Measurements from ENCODE around the gene USHBP1.

Gene USHBP1

GRCh38 chr19:17264641-17264979 lies at the start of gene USHBP1:
USHBP1 (minus strand) TSS chr19:17264745; CDS start chr19:17264299, 446 bp downstream.
- Histone ChIP-seq H3K27me3 (ENCODE audit: control insufficient read depth in 1 of 2, insufficient read depth in 2 of 2, low read length in 2 of 2) (no peaks in the 10 kb centered on the region), H3K4me3 (ENCODE audit: low read depth in 1 of 2, low read length in 2 of 2) (no peak within 1 kb of the TSS), H3K9ac (ENCODE audit: low read length) (no peak within 1 kb of the TSS), H3K36me3 (ENCODE audit: insufficient read depth, low read length) (no peaks in the 10 kb centered on the region), H3K27ac (ENCODE audit: low read depth, low read length) (no peak within 1 kb of the TSS), H3K4me1 (ENCODE audit: insufficient read depth, low read length) (peaks cover 9% of the 10 kb centered on the region), H3K9me3 (ENCODE audit: low read length) (no peaks in the 10 kb centered on the region)

DNA sequence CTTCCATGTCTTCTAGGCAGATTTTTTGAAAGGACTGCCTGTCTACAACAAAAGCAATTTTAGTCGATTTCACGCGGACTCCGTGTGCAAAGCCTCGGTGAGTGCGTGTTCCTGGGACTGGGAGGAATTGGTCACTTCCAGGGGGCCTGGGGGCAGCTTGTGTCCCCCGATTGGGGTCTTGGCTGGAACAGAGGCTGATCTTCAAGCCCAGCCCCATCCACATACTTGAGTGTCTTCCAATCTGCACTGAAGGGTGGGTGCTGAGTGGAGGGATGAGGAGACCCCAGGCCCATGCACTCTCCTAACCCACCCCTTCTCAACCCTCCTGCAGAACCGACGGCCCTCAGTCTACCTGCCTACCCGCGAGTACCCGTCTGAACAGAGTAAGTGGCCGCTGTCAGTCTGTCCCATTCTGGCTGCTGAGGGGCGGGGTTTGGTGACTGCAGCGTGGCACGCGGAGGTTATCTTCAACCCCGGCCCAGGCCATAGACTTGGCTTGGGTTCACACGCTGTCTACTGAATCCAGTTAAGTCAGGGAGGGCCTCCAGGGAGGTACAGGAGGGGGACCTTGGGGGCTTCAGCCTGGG lies 49.6 kb upstream of the USHBP1 start:
- Histone ChIP-seq H3K36me3 (ENCODE audit: insufficient read depth, low read length) (peaks cover 19% of the 10 kb centered on the region), H3K9me3 (ENCODE audit: low read length) (no peaks in the 10 kb centered on the region), H3K9ac (ENCODE audit: low read length) (no peak overlapping the region), H3K27me3 (ENCODE audit: control insufficient read depth in 1 of 2, insufficient read depth in 2 of 2, low read length in 2 of 2) (no peaks in the 10 kb centered on the region), H3K4me3 (ENCODE audit: low read depth in 1 of 2, low read length in 2 of 2) (no peak overlapping the region), H3K27ac (ENCODE audit: low read depth, low read length) (no peak overlapping the region), H3K4me1 (ENCODE audit: insufficient read depth, low read length) (peaks cover 17% of the 10 kb centered on the region)

DNA sequence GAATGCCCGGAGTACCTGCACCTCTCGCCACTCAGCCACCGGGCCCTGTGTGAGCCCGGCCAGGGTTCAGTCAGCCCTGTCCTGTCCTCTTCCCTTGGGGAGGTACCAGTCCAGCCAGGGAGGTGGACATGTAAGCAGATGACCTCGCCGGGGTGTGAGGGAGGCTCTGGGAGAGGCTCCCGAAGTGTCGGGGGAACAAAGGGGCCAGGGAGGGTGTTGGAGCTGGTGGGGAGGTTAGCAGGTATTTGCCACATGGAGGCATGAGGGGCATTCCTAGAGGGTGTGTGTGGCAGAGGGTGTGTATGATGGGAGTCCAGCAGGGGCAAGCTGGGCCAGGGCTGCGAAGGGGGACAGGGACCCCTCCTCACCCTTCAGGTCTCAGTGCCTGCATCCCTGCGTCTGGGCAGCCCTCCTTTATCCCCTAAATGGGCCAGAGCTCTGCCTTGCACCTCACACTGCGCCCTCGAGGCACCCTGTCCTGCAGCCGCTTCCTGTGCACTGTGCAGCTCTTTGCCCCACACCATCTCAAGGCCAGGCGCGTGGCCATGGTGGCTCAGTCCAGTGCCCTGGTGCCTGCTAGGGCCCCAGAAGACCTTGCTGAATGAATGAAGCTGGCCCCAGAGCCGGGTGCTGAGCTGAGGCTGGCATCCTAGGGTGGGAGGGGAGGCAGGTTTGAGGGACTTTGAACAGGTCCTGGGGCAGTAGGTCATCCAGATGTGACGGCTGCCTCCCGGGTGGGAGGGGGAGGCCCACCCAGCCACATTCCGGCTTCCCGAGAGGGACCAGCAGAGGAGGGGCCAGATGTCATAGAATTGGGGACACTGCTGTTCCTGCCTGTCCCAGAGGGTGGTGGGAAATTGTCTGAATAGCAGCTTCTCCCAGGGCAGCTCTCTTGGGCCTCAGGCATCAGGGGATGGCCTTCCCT lies 47.9 kb upstream of the USHBP1 start:
- Histone ChIP-seq H3K4me3 (ENCODE audit: low read depth in 1 of 2, low read length in 2 of 2) (no peak overlapping the region), H3K27ac (ENCODE audit: low read depth, low read length) (no peak overlapping the region), H3K9ac (ENCODE audit: low read length) (no peak overlapping the region), H3K9me3 (ENCODE audit: low read length) (no peaks in the 10 kb centered on the region), H3K4me1 (ENCODE audit: insufficient read depth, low read length) (peaks cover 20% of the 10 kb centered on the region), H3K27me3 (ENCODE audit: control insufficient read depth in 1 of 2, insufficient read depth in 2 of 2, low read length in 2 of 2) (no peaks in the 10 kb centered on the region), H3K36me3 (ENCODE audit: insufficient read depth, low read length) (peaks cover 19% of the 10 kb centered on the region)

DNA sequence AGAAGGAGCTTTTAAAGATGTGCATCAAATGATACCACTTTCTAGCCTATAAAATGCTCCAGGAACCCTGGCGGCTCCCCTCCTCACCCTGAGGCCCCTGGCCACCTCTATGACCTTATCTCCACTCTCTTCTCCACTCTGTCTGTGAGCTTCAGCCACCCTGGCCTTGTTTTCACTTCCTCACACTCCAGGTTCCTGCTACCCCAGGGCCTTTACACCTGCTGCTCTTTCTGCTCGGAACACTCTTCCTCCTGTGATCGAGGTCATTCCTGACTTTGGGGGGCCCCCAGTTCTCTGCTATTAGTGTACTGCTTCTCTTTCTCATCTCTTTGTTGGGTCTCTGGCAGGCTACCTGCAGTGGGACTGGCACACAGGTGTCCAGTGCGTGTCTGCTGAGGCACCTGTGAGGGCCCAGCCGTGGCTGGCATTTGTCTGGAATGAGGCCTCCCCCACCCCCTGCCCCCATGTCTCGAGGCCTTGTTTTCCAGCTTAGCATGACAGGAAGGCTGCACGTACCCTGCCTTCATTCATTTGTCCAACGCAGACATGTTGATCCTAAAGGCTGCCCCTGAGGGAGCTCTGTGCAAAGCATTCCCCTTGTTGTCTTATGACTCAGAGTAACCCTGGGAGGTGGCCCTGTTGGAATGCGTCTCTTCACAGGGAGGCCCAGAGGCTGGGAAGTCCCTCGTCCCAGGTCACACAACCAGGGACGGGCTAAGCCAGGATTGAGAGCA lies 47.1 kb upstream of the USHBP1 start:
- H3K36me3 ChIP-seq (ENCODE audit: insufficient read depth, low read length), result peaks cover 19% of the 10 kb centered on the region
- H3K4me3 ChIP-seq (ENCODE audit: low read depth in 1 of 2, low read length in 2 of 2), result no peak overlapping the region
- no peak overlapping the region for H3K27ac ChIP-seq (ENCODE audit: low read depth, low read length)
- H3K9ac ChIP-seq (ENCODE audit: low read length), result no peak overlapping the region
- peaks cover 24% of the 10 kb centered on the region for H3K4me1 ChIP-seq (ENCODE audit: insufficient read depth, low read length)
- no peaks in the 10 kb centered on the region for H3K9me3 ChIP-seq (ENCODE audit: low read length)
- no peaks in the 10 kb centered on the region for H3K27me3 ChIP-seq (ENCODE audit: control insufficient read depth in 1 of 2, insufficient read depth in 2 of 2, low read length in 2 of 2)

GRCh38 chr19:17309965-17310461 lies 45.5 kb upstream of the USHBP1 start:
- Histone ChIP-seq H3K9ac (ENCODE audit: low read length) (peak overlapping the region; percentile 69), H3K4me1 (ENCODE audit: insufficient read depth, low read length) (peaks cover 31% of the 10 kb centered on the region), H3K4me3 (ENCODE audit: low read depth in 1 of 2, low read length in 2 of 2) (peak overlapping the region; percentile 89 to 98), H3K9me3 (ENCODE audit: low read length) (no peaks in the 10 kb centered on the region), H3K27ac (ENCODE audit: low read depth, low read length) (peak overlapping the region; percentile 89), H3K36me3 (ENCODE audit: insufficient read depth, low read length) (peaks cover 13% of the 10 kb centered on the region), H3K27me3 (ENCODE audit: control insufficient read depth in 1 of 2, insufficient read depth in 2 of 2, low read length in 2 of 2) (no peaks in the 10 kb centered on the region)

DNA sequence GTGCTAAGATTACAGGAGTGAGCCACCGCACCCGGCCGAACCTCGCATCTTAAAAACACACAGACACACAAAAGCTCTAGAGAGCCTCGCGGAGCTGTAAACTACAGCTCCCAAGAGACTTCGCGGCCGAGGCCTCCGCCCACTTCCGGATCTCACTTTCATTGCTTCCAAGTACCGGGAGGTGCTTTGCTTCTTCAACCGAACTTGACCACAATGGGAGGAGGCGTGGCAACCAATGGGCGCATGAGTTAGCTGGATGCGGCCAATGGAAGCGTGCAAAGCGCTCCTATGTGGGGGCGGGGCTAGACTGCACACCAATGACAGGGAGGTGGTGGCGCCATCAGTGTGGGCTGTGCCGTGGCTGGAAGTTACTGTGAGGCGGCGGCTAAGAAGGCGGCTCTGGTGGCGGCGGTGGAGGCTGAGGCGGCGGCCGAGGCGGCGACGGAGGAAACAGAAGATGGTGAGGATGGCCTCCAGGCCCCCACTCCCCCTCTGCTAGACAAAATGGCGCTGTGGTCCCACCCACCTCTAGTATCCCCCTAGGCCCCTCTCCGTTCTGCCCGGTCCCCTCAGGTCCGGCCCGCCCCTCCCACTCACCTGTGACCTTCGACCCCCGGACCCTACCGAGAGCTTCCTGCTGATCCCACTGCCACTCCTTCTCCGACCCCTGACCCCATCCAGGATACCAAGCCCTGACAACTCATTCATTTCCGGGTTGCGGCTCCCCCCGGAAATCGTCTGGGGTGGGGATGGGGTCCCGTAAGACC lies 44.8 kb upstream of the USHBP1 start, which contains the start of gene DDA1:
Gene DDA1, plus strand, starts transcription at position 366 of the 767 bp plus-strand sequence. Its CDS starts 92 bp downstream, at position 458.
- H3K4me1 ChIP-seq (ENCODE audit: insufficient read depth, low read length), result peaks cover 37% of the 10 kb centered on the region
- H3K4me3 ChIP-seq (ENCODE audit: low read depth in 1 of 2, low read length in 2 of 2), result peak within 1 kb of the TSS; percentile 89 to 98
- no peaks in the 10 kb centered on the region for H3K9me3 ChIP-seq (ENCODE audit: low read length)
- no peaks in the 10 kb centered on the region for H3K27me3 ChIP-seq (ENCODE audit: control insufficient read depth in 1 of 2, insufficient read depth in 2 of 2, low read length in 2 of 2)
- peak within 1 kb of the TSS; percentile 89 for H3K27ac ChIP-seq (ENCODE audit: low read depth, low read length)
- H3K36me3 ChIP-seq (ENCODE audit: insufficient read depth, low read length), result peaks cover 9% of the 10 kb centered on the region
- H3K9ac ChIP-seq (ENCODE audit: low read length), result peak within 1 kb of the TSS; percentile 69

GRCh38 chr19:17307876-17308377 lies 43.4 kb upstream of the USHBP1 start:
- no peak overlapping the region for H3K9ac ChIP-seq (ENCODE audit: low read length)
- H3K27ac ChIP-seq (ENCODE audit: low read depth, low read length), result peak overlapping the region; percentile 34
- H3K4me3 ChIP-seq (ENCODE audit: low read depth in 1 of 2, low read length in 2 of 2), result no peak overlapping the region
- no peaks in the 10 kb centered on the region for H3K9me3 ChIP-seq (ENCODE audit: low read length)
- peaks cover 47% of the 10 kb centered on the region for H3K4me1 ChIP-seq (ENCODE audit: insufficient read depth, low read length)
- no peaks in the 10 kb centered on the region for H3K36me3 ChIP-seq (ENCODE audit: insufficient read depth, low read length)
- no peaks in the 10 kb centered on the region for H3K27me3 ChIP-seq (ENCODE audit: control insufficient read depth in 1 of 2, insufficient read depth in 2 of 2, low read length in 2 of 2)

DNA sequence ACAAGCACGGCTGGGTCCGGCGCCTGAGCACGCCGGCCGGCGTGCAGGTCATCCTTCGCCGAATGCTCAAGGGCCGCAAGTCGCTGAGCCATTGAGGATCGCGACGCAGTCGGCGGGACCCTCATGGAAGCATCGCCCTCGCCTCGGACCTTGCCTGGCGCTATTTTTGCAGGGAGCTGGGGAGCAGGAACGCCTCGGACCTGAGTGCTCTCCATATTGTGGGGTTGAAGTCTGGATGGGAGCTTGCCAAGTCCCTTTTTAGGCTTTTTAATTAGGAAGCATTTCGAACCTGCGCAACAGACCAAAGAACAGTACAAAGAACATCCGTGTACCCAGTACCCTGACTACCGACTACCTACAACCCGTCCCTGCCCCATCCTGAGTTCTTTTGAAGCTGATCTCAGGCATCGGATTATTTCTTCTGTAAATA lies 41.8 kb upstream of the USHBP1 start:
- Histone ChIP-seq H3K27ac (ENCODE audit: low read depth, low read length) (peak overlapping the region; percentile 91), H3K9me3 (ENCODE audit: low read length) (no peaks in the 10 kb centered on the region), H3K36me3 (ENCODE audit: insufficient read depth, low read length) (no peaks in the 10 kb centered on the region), H3K27me3 (ENCODE audit: control insufficient read depth in 1 of 2, insufficient read depth in 2 of 2, low read length in 2 of 2) (no peaks in the 10 kb centered on the region), H3K4me1 (ENCODE audit: insufficient read depth, low read length) (peaks cover 51% of the 10 kb centered on the region), H3K4me3 (ENCODE audit: low read depth in 1 of 2, low read length in 2 of 2) (peak overlapping the region; percentile 66 to 79), H3K9ac (ENCODE audit: low read length) (peak overlapping the region; percentile 67)

GRCh38 chr19:17305517-17306284 lies 41.2 kb upstream of the USHBP1 start, which contains the start of gene MRPL34:
MRPL34 (plus strand) TSS chr19:17305872; CDS start chr19:17305893, 21 bp downstream.
- Histone ChIP-seq H3K27ac (ENCODE audit: low read depth, low read length) (peak within 1 kb of the TSS; percentile 93), H3K36me3 (ENCODE audit: insufficient read depth, low read length) (no peaks in the 10 kb centered on the region), H3K4me3 (ENCODE audit: low read depth in 1 of 2, low read length in 2 of 2) (peak within 1 kb of the TSS; percentile 66 to 79), H3K27me3 (ENCODE audit: control insufficient read depth in 1 of 2, insufficient read depth in 2 of 2, low read length in 2 of 2) (no peaks in the 10 kb centered on the region), H3K9me3 (ENCODE audit: low read length) (no peaks in the 10 kb centered on the region), H3K4me1 (ENCODE audit: insufficient read depth, low read length) (peaks cover 48% of the 10 kb centered on the region), H3K9ac (ENCODE audit: low read length) (peak within 1 kb of the TSS; percentile 67)

DNA sequence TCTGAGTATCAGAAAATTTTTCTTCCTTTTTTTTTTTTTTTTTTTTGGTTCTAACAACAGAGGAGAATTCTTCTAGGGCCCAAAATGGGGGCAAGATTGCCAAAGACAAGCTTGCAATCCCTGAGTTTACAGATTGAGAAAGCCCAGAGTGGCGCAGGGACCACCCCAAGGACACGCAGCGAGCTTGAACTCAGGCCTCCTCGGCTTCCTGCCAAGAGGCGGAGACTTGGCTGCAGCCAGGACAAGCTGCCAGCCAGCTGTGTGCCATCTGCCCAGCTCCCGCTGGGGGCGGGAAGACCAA lies 40.6 kb upstream of the USHBP1 start:
- peaks cover 42% of the 10 kb centered on the region for H3K4me1 ChIP-seq (ENCODE audit: insufficient read depth, low read length)
- no peaks in the 10 kb centered on the region for H3K9me3 ChIP-seq (ENCODE audit: low read length)
- H3K36me3 ChIP-seq (ENCODE audit: insufficient read depth, low read length), result no peaks in the 10 kb centered on the region
- peak overlapping the region; percentile 93 for H3K27ac ChIP-seq (ENCODE audit: low read depth, low read length)
- H3K9ac ChIP-seq (ENCODE audit: low read length), result no peak overlapping the region
- H3K27me3 ChIP-seq (ENCODE audit: control insufficient read depth in 1 of 2, insufficient read depth in 2 of 2, low read length in 2 of 2), result no peaks in the 10 kb centered on the region
- peak overlapping the region; percentile 66 to 79 for H3K4me3 ChIP-seq (ENCODE audit: low read depth in 1 of 2, low read length in 2 of 2)

All from muscle layer of colon (tissue), 2 donors.